GM13976 (cell line): ENCODE results near the gene HSPA4.
"Not testable (repeated sequence)": the region's sequence is repeated elsewhere in the genome, so short reads cannot be mapped to it uniquely, and the experiment has no call there.

Experiments
- DNase-seq: peaks from one replicate; pipeline ENCODE4 v3.0.0; 2012; ENCODE audit warnings: low spot score
- in situ Hi-C: fragments of 300-500 bp; cut with MboI; formaldehyde crosslinking; loops from one replicate; pipeline ENCODE4 v1.12.0; 2022; ENCODE audit warnings: low sequenced_read_pairs, mixed read lengths, inconsistent platforms; ENCODE audit not compliant: unreplicated experiment
- TF ChIP-seq, protein P1 (sequence below): IDR thresholded peaks from 2 replicates; pipeline ENCODE4 v1.5.1; 2012; ENCODE audit warnings: borderline replicate concordance, mild to moderate bottlenecking; ENCODE audit not compliant: insufficient read depth; ENCODE audit errors: extremely low read depth, missing control alignments, control extremely low read depth

Gene HSPA4

DNA sequence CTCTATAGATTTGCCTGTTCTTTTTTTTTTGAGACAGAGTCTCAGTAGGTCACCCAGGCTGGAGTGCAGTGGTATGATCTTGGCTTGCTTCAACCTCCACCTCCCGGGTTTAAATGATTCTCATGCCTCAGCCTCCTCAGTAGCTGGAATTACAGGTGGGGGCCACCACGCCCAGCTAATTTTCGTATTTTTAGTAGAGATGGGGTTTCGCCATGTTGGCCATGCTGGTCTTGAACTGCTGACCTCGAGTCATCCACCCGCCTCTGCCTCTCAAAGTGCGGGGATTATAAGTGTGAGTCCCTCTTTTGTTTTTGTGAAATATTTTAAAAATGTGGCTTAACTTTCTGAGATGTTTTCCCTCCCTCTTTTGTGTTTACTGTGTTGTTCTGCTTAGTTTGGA, 29.2 kb downstream of the HSPA4 start:
- TF ChIP-seq, protein P1, sequence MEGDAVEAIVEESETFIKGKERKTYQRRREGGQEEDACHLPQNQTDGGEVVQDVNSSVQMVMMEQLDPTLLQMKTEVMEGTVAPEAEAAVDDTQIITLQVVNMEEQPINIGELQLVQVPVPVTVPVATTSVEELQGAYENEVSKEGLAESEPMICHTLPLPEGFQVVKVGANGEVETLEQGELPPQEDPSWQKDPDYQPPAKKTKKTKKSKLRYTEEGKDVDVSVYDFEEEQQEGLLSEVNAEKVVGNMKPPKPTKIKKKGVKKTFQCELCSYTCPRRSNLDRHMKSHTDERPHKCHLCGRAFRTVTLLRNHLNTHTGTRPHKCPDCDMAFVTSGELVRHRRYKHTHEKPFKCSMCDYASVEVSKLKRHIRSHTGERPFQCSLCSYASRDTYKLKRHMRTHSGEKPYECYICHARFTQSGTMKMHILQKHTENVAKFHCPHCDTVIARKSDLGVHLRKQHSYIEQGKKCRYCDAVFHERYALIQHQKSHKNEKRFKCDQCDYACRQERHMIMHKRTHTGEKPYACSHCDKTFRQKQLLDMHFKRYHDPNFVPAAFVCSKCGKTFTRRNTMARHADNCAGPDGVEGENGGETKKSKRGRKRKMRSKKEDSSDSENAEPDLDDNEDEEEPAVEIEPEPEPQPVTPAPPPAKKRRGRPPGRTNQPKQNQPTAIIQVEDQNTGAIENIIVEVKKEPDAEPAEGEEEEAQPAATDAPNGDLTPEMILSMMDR: no peak

DNA sequence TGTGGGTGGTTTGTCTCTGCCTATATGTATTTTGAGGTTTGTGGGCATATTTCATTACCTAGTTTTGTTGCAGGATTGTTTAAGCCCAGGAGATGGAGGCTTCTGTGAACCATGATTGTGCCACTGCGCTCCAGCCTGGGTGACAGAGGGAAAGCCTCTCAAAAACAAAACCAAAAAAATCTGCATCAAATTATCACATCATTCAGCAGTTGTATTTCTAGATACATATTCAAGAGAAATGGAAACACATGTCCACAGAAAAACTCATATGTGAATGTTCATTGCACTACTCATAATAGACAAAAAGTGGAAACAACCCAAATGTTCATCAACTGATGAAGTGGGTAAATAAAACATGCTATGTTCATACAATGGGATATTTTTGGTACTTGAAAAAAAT, 29.9 kb downstream of the HSPA4 start:
- in situ Hi-C loops: no loop called here
- TF ChIP-seq, protein P1: no peak
- DNase-seq: no peak

More for the DNA sequence above, 29.2 kb downstream of the HSPA4 start:
- DNase-seq: no peak
- in situ Hi-C loops: no loop called here

GRCh38 chr5:133082128-133082527, 30.3 kb downstream of the HSPA4 start:
- no peak for DNase-seq
- TF ChIP-seq, protein P1: no peak
- in situ Hi-C loops: no loop called here

DNA sequence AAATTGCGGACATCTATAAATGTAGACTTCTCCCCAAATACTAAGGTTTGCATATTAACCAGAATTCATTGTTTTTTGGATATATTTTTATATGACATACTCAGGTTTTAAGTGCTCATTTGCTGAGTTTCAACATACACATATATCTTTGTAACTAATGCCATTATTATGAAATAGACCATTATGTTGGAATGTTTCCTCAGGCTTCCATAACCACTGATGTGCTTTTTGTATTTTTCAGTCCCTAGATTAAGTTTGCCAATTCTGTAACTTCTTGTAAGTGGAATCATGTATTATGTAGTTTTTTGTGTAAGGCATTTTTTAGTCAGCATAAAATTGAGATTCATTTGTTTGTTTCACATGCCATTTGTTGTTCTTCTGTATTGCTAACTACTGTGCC, 32.1 kb downstream of the HSPA4 start:
- in situ Hi-C loops: no loop called here
- TF ChIP-seq, protein P1: no peak
- no peak for DNase-seq

DNA sequence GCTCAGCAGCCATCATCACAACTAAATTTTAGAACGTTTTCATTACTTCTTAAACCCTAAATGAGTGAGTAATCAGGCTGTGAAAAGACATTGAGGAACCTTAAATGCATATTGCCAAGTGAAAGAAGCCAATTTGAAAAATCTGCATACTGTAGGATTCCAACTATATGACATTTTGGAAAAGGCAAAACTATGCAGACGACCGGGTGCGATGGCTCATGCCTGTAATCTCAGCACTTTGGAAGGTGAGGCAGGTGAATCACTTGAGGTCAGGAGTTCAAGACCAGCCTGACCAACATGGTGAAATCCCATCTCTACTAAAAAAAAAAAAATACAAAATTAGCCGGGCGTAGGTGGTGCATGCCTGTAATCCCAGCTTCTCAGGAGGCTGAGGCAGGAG, 33.4 kb downstream of the HSPA4 start:
- DNase-seq, in situ Hi-C loops: not testable (repeated sequence)

GRCh38 chr5:133086366-133086875, 34.6 kb downstream of the HSPA4 start:
- TF ChIP-seq, protein P1: no peak
- no peak for DNase-seq
- in situ Hi-C loops: no loop called here

DNA sequence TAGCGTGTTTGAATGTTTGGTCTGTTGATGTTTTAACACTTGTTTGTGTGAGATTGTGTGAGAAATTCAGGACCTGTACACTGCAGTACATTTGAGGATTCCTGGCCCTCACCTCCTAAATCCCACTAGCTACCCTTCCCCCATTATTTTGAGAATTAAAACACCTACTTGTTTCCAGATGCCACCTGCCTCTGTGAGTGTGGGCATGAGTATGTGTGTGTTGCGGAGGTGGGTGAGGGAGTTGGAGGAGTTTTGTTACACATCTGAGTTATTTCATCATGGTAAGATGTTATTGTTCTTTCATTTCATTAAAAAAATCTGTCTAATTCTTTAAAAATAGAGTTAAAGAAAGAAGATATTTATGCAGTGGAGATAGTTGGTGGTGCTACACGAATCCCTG, 36.3 kb downstream of the HSPA4 start:
- in situ Hi-C loops: no loop called here
- TF ChIP-seq, protein P1: no peak
- no peak for DNase-seq

DNA sequence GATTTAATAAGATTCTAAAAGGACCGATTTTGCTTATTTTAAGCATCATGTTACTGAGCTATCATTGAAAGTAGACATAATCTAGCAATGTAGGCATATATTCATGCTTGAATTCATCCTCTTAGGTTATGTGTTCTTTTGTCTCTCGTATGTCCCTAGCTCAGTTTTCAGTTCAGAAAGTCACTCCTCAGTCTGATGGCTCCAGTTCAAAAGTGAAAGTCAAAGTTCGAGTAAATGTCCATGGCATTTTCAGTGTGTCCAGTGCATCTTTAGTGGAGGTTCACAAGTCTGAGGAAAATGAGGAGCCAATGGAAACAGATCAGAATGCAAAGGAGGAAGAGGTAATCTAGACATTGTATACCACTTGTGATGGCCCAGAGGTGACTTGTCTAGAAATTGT, 39.2 kb downstream of the HSPA4 start:
- DNase-seq: no peak
- TF ChIP-seq, protein P1: no peak
- in situ Hi-C loops: no loop called here
